NB4 (cell line): Measurements from ENCODE around the gene GNB5.
A peak's percentile ranks its signal among the peaks of the same experiment; 100 is the strongest.

Experiments used
- DNase-seq: peaks from one replicate; pipeline ENCODE4 v3.0.0; 2010; ENCODE audit warnings: low read depth
- H3K4me3 ChIP-seq: one replicate; pipeline ENCODE4 v1.5.1; 2011; ENCODE audit warnings: mild to moderate bottlenecking, low read depth, low read length, moderate library complexity
- CTCF ChIP-seq: IDR thresholded peaks from one replicate; pipeline ENCODE4 v1.5.1; 2012; ENCODE audit warnings: low read depth, low read length
- MAX ChIP-seq: IDR thresholded peaks from 2 replicates; pipeline ENCODE4 v1.6.1; 2011; ENCODE audit warnings: low read depth, low read length
- MYC ChIP-seq: IDR thresholded peaks from 2 replicates; pipeline ENCODE4 v1.6.1; 2011; ENCODE audit warnings: low read depth, low read length
- POLR2A ChIP-seq: IDR thresholded peaks from 2 replicates; pipeline ENCODE4 v1.6.1; 2011; ENCODE audit warnings: mild to moderate bottlenecking; ENCODE audit not compliant: insufficient read length; ENCODE audit errors: extremely low read depth

Gene GNB5

GRCh38 chr15:52233405-52233804, 42.2 kb upstream of the GNB5 start:
- no peak overlapping the region for H3K4me3 ChIP-seq
- no peak for TF ChIP-seq POLR2A
- no peak for TF ChIP-seq CTCF
- TF ChIP-seq MAX = no peak
- TF ChIP-seq MYC = no peak
- DNase-seq = peak; percentile 53

GRCh38 chr15:52232327-52232726, 41.1 kb upstream of the GNB5 start:
- DNase-seq = no peak

GRCh38 chr15:52230073-52230472, 38.9 kb upstream of the GNB5 start:
- H3K4me3 ChIP-seq = no peak overlapping the region
- no peak for DNase-seq
- TF ChIP-seq POLR2A (no peak), CTCF (no peak), MAX (no peak), MYC (no peak)

More at GRCh38 chr15:52232327-52232726, 41.1 kb upstream of the GNB5 start:
- no peak for TF ChIP-seq MAX
- no peak for TF ChIP-seq MYC
- no peak for TF ChIP-seq CTCF
- TF ChIP-seq POLR2A = no peak
- H3K4me3 ChIP-seq = no peak overlapping the region

- TF ChIP-seq MAX (no peak), POLR2A (no peak), CTCF (no peak), MYC (no peak)
- no peak overlapping the region for H3K4me3 ChIP-seq
- DNase-seq = no peak
Observed at GRCh38 chr15:52228921-52229320, 37.7 kb upstream of the GNB5 start.

- peak; percentile 91 for DNase-seq
- TF ChIP-seq CTCF = peak; percentile 87
- TF ChIP-seq POLR2A = no peak
- peak; percentile 49; the same call in 1 of the 2 replicates for TF ChIP-seq MYC
- peak; percentile 53; the same call in 1 of the 2 replicates for TF ChIP-seq MAX
- no peak overlapping the region for H3K4me3 ChIP-seq
Observed at GRCh38 chr15:52227456-52227855, 36.3 kb upstream of the GNB5 start.
